GM10266 (cell line): ENCODE measurements around the gene TAAR2.

Source experiments
- DNase-seq: peaks from one replicate; pipeline ENCODE4 v3.0.0; 2012; ENCODE audit errors: extremely low spot score
- CTCF ChIP-seq: IDR thresholded peaks from 2 replicates; pipeline ENCODE4 v1.5.1; 2012; ENCODE audit warnings: mild to moderate bottlenecking, low read depth; ENCODE audit not compliant: control insufficient read depth, insufficient read depth; ENCODE audit errors: missing control alignments

The TAAR2 gene

GRCh38 chr6:132634796-132635195 is 10.7 kb upstream of the TAAR2 start:
- DNase-seq: no peak
- no peak for TF ChIP-seq CTCF

- no peak for DNase-seq
- TF ChIP-seq CTCF: no peak
Observed at GRCh38 chr6:132633362-132633761, 9.3 kb upstream of the TAAR2 start.

GRCh38 chr6:132623106-132623845 is 799 bp downstream of the TAAR2 start:
- no peak for TF ChIP-seq CTCF
- DNase-seq: no peak

- DNase-seq: no peak
- TF ChIP-seq CTCF: no peak
Observed at GRCh38 chr6:132616677-132617076, 7.4 kb downstream of the TAAR2 start.

- DNase-seq: no peak
Observed at GRCh38 chr6:132614554-132614953, 9.5 kb downstream of the TAAR2 start.

GRCh38 chr6:132612449-132613108 is 11.5 kb downstream of the TAAR2 start:
- no peak for DNase-seq
- TF ChIP-seq CTCF: no peak

More at GRCh38 chr6:132614554-132614953, 9.5 kb downstream of the TAAR2 start:
- no peak for TF ChIP-seq CTCF

- no peak for TF ChIP-seq CTCF
- no peak for DNase-seq
Observed at GRCh38 chr6:132611616-132612015, 12.5 kb downstream of the TAAR2 start.
